Endothelial cell of umbilical vein (primary cell): ENCODE data around the gene MMP2. TPM values are rescaled to one million over a fixed set of nuclear protein-coding genes. Genes with fewer than 3 reads are reported as not detected.

Experiments
- BruUV-seq: library from RNA; stranded (reverse); fragments of 400-500 nt; replicated peaks from 2 replicates; lab custom pipeline; 2021; lab: Mats Ljungman, UMichigan
- CTCF ChIA-PET: fragments of 300-600, 350-600 bp; sonication (Branson Sonifier 250); formaldehyde crosslinking; loops from one replicate; lab custom pipeline; 2021; ENCODE audit warnings: antibody characterized with exemption, inconsistent platforms; lab: Charles Lee
- POLR2A ChIA-PET: fragments of 300-600, 350-600 bp; sonication (Branson Sonifier 250); formaldehyde crosslinking; loops from one replicate; lab custom pipeline; 2021; ENCODE audit warnings: antibody characterized with exemption, inconsistent platforms; lab: Charles Lee
- DNase-seq: peaks from one replicate; pipeline ENCODE4 v3.0.0-alpha.2; 2011; ENCODE audit warnings: low read depth, low spot score
- FAIRE-seq: peaks from 2 replicates; lab custom pipeline; 2011; peaks lifted over from hg19 to GRCh38; lab: Jason Lieb, UNC
- H2AFZ ChIP-seq: 2 replicates; pipeline ENCODE4 v1.6.0; 2012; ENCODE audit warnings: low read depth, low read length, control low read depth, inconsistent platforms
- H3K27ac ChIP-seq: 2 replicates; pipeline ENCODE4 v1.5.1; 2011; ENCODE audit warnings: low read depth, mild to moderate bottlenecking, control low read depth, low read length, moderate library complexity; ENCODE audit not compliant: insufficient read depth
- H3K27me3 ChIP-seq, 2 experiments: 2 replicates each; pipeline versions ENCODE4 v1.6.0 to v1.6.1; 2011; ENCODE audit warnings: low read length in 2 of 2, mixed read lengths in 1 of 2; ENCODE audit not compliant: control insufficient read depth in 2 of 2, insufficient read depth in 2 of 2
- H3K36me3 ChIP-seq, 2 experiments: 2 replicates in 1 of 2; 3 replicates in 1 of 2; pipeline ENCODE4 v1.5.1; 2011; ENCODE audit warnings: low read length in 2 of 2, mild to moderate bottlenecking in 1 of 2, moderate library complexity in 1 of 2; ENCODE audit not compliant: control insufficient read depth in 2 of 2, insufficient read depth in 2 of 2; ENCODE audit errors: extremely low read depth in 1 of 2
- H3K4me1 ChIP-seq: 3 replicates; pipeline ENCODE4 v1.5.1; 2011; ENCODE audit warnings: mild to moderate bottlenecking, low read length; ENCODE audit not compliant: control insufficient read depth, insufficient read depth; ENCODE audit errors: extremely low read depth
- H3K4me2 ChIP-seq: 2 replicates; pipeline ENCODE4 v1.6.1; 2011; ENCODE audit warnings: low read length, control low read depth, mixed read lengths; ENCODE audit not compliant: insufficient read depth
- H3K4me3 ChIP-seq, 3 experiments: fragments of 200-600 bp in 1 of 3; sonication (generic), shearing (Covaris generic) in 1 of 3; replicated peaks in 1 of 3; 2 replicates each; pipeline ENCODE4 v1.5.1; 2011 to 2016; ENCODE audit warnings: control low read depth in 3 of 3, low read length in 3 of 3, mild to moderate bottlenecking in 2 of 3, inconsistent platforms in 1 of 3, low read depth in 1 of 3, moderate library complexity in 1 of 3; ENCODE audit not compliant: insufficient read depth in 1 of 3
- H3K79me2 ChIP-seq: 2 replicates; pipeline ENCODE4 v1.6.0; 2012; ENCODE audit warnings: low read length, inconsistent platforms; ENCODE audit not compliant: control insufficient read depth, insufficient read depth
- H3K9ac ChIP-seq: replicated peaks from 2 replicates; pipeline ENCODE3; 2011; ENCODE audit warnings: low read length, control low read depth; ENCODE audit not compliant: insufficient read depth; ENCODE audit errors: extremely low read depth
- H3K9me1 ChIP-seq: replicated peaks from 3 replicates; pipeline ENCODE4 v1.6.0; 2011; ENCODE audit warnings: mild to moderate bottlenecking, low read length; ENCODE audit not compliant: control insufficient read depth, insufficient read depth; ENCODE audit errors: extremely low read depth
- H3K9me3 ChIP-seq: replicated peaks from 2 replicates; pipeline ENCODE4 v1.5.1; 2012; ENCODE audit warnings: low read length, inconsistent platforms; ENCODE audit not compliant: control insufficient read depth, insufficient read depth
- H4K20me1 ChIP-seq: replicated peaks from 2 replicates; pipeline ENCODE3; 2011; ENCODE audit warnings: mild to moderate bottlenecking, low read length; ENCODE audit not compliant: control insufficient read depth, insufficient read depth; ENCODE audit errors: extremely low read depth
- CTCF ChIP-seq, 2 donors: IDR thresholded peaks; 1 replicate in 1 of 2; 2 replicates in 1 of 2; pipeline ENCODE4 v1.5.1; 2011; ENCODE audit warnings: low read length in 2 of 2, mild to moderate bottlenecking in 2 of 2, moderate library complexity in 2 of 2, control low read depth in 1 of 2, inconsistent platforms in 1 of 2, low read depth in 1 of 2; ENCODE audit not compliant: insufficient read depth in 1 of 2; ENCODE audit errors: extremely low read depth in 1 of 2
- EZH2 ChIP-seq: IDR thresholded peaks from 2 replicates; pipeline ENCODE4 v1.6.1; 2012; ENCODE audit warnings: borderline replicate concordance, low read depth, mild to moderate bottlenecking, moderate library complexity, low read length, inconsistent platforms; ENCODE audit not compliant: severe bottlenecking
- FOS ChIP-seq: IDR thresholded peaks from 2 replicates; pipeline ENCODE4 v1.6.1; 2011; ENCODE audit warnings: mild to moderate bottlenecking, low read length, moderate library complexity, borderline replicate concordance; ENCODE audit not compliant: insufficient read depth
- GATA2 ChIP-seq: IDR thresholded peaks from 2 replicates; pipeline ENCODE4 v1.7.0; 2011; ENCODE audit warnings: low read depth, mild to moderate bottlenecking, moderate library complexity, mixed read lengths, low read length; ENCODE audit not compliant: insufficient read length, insufficient read depth
- JUN ChIP-seq: IDR thresholded peaks from 2 replicates; pipeline ENCODE4 v1.6.1; 2011; ENCODE audit warnings: borderline replicate concordance, low read depth; ENCODE audit not compliant: insufficient read length, insufficient read depth
- MAX ChIP-seq: IDR thresholded peaks from 2 replicates; pipeline ENCODE4 v1.6.1; 2011; ENCODE audit not compliant: insufficient read depth, insufficient read length
- MYC ChIP-seq: IDR thresholded peaks from one replicate; pipeline ENCODE4 v1.6.1; 2011; ENCODE audit warnings: mild to moderate bottlenecking, low read depth, low read length
- POLR2A ChIP-seq: IDR thresholded peaks from 2 replicates; pipeline ENCODE4 v1.6.1; 2012; ENCODE audit warnings: low read depth, mild to moderate bottlenecking, control low read depth, low read length
- POLR2AphosphoS5 ChIP-seq: IDR thresholded peaks from 2 replicates; pipeline ENCODE4 v1.6.1; 2012; ENCODE audit warnings: low read depth, mild to moderate bottlenecking, control low read depth, low read length, moderate library complexity; ENCODE audit not compliant: insufficient read depth
- dilution Hi-C: fragments of 300-500 bp; cut with MboI; formaldehyde crosslinking; loops from one replicate; pipeline ENCODE4 v1.15.0; 2019; ENCODE audit warnings: low sequenced_read_pairs; ENCODE audit not compliant: extremely low pct_ligation_motif_present
- intact Hi-C: fragments of 100-400 bp; cut with micrococcal nuclease; formaldehyde crosslinking; loops from one replicate; pipeline ENCODE4 v1.10.0; 2022
- polyA plus RNA-seq, 4 experiments: library from polyadenylated mRNA; depleted of rRNA in 3 of 4; stranded (reverse) in 3 of 4; unstranded in 1 of 4; fragments of >200 nt; gene quantifications; 2 replicates each; pipeline versions ENCODE4 v1.2.1 to v1.2.3, GENCODE V29; 2011 to 2012; ENCODE audit warnings: missing spikeins in 1 of 4
- total RNA-seq: library from RNA; stranded (reverse); gene quantifications from 2 replicates; pipeline ENCODE4 v1.2.3, GENCODE V29; 2021

The MMP2 gene
- total and polyA plus RNA-seq, 2 donors (not counting 3 experiments of a cell fraction or from before 2014, with no cell fraction given): 771 to 1,508 TPM

GRCh38 chr16:55462241-55462640, 16.8 kb upstream of the MMP2 start:
- BruUV-seq: no TSS peak
- Histone ChIP-seq H3K79me2 (no peaks in the 10 kb centered on the region), H3K9me1 (no peaks in the 10 kb centered on the region), H3K27me3 (peaks cover 2 to 6% of the 10 kb centered on the region in 2 experiments), H2AFZ (no peak overlapping the region), H4K20me1 (no peaks in the 10 kb centered on the region), H3K4me3 (no peak overlapping the region), H3K9me3 (no peaks in the 10 kb centered on the region), H3K27ac (no peak overlapping the region), H3K4me2 (no peak overlapping the region), H3K9ac (no peak overlapping the region), H3K4me1 (no peaks in the 10 kb centered on the region), H3K36me3 (no peaks in the 10 kb centered on the region)
- POLR2A ChIA-PET: no interaction called here
- no peak for DNase-seq
- FAIRE-seq: no peak
- CTCF ChIA-PET: interaction anchor here (1.2 to 6.2 kb wide), 3 partner anchors 33 to 1912 kb away, joined by 3 to 408 read pairs (median 6); no protein-coding TSS in a partner anchor
- intact Hi-C loops: loop anchor here (10.0 kb wide), 1 partner anchor 1907 kb away; no protein-coding TSS in a partner anchor
- dilution Hi-C loops: no loop called here
- TF ChIP-seq POLR2AphosphoS5: no peak
- no peak for TF ChIP-seq JUN
- TF ChIP-seq EZH2: no peak
- TF ChIP-seq GATA2: no peak
- TF ChIP-seq MAX: no peak
- TF ChIP-seq FOS: no peak
- no peak for TF ChIP-seq MYC
- no peak for TF ChIP-seq CTCF (IDR thresholded peaks at IDR 0.05; ENCODE audit: extremely low read depth in 1 of 2, insufficient read depth in 1 of 2, low read depth in 1 of 2, low read length in 2 of 2)
- TF ChIP-seq POLR2A: no peak
